Measurements from ENCODE around the gene ATAD3C. TPM values are rescaled to one million over a fixed set of nuclear protein-coding genes. Genes with fewer than 3 reads are reported as not detected.
"Not testable (repeated sequence)": the region's sequence is repeated elsewhere in the genome, so short reads cannot be mapped to it uniquely, and the experiment has no call there.

Gene ATAD3C
- total RNA-seq, 2 donors from 2014 or later, result 0.14 to 0.83 TPM

DNA sequence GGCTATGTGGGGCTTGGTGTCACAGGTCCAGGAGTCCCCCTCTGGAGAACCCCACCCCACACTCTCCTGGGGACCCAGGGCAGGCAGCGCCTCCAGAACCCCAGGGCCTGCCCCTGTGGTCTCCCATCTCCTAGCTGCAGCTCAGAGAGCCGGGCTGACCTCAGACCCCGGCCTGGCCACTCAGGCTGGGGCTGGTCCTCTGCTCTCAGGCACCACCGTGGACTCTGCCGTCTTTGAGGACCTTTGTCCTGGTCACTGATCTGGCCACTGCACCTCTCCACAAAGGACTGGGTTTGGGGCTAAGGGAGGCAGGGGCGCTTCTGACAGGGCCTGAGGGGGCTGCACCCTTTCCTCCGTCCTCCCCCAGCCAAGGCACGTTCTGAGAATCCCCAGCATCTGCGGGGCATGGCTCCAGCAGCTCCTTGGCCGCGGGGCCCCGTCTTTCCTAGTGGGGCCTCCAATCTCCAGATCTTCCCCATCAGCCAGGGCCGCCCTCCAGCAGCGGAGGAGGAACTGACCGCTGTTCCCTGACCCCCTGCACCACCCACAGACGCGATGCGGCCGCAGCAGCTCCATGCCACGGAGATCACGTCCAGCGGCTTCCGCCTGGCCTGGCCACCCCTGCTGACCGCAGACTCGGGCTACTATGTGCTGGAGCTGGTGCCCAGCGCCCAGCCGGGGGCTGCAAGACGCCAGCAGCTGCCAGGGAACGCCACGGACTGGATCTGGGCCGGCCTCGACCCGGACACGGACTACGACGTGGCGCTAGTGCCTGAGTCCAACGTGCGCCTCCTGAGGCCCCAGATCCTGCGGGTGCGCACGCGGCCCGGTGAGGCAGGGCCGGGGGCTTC lies 10.7 kb upstream of the ATAD3C start:
- no peak for DNase-seq (ENCODE audit: low spot score)
- intact Hi-C loops (cut with DNase I), result loop anchor here in 1 of 2 donors (5.0 kb wide), 1 partner anchor 36 kb away; no protein-coding TSS in a partner anchor

DNA sequence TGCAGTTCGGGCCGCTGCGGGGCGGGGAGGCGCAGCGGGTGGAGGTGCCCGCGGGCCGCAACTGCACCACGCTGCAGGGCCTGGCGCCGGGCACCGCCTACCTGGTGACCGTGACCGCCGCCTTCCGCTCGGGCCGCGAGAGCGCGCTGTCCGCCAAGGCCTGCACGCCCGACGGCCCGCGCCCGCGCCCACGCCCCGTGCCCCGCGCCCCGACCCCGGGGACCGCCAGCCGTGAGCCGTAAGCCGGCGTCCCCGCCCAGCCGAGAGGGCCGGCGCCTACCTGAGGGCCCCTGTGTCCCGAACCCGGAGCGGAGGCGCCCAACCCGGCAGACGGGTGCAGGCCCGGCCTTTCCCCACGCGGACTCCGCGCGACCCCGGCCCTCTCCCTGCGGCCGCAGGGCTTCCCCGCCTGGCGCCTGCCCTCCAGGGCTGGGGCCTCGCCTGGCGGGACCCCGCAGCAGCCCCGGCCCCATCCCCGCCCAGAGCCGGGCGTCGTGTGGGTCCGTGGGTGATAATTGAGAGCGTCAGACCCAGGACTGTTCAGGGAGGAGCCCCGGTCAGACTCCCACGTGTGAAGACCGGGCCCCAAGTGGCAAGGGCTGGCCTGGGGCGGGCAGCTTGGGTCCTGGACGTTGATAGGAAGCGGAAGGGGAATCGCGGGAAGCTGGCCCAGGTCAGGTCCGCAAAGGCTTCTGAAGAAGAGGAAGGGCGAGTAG lies 9.8 kb upstream of the ATAD3C start:
- DNase-seq (ENCODE audit: low spot score), result no peak
- intact Hi-C loops (cut with DNase I), result loop anchor here in 1 of 2 donors (5.0 kb wide), 2 partner anchors 37 to 63 kb away; no protein-coding TSS in a partner anchor

DNA sequence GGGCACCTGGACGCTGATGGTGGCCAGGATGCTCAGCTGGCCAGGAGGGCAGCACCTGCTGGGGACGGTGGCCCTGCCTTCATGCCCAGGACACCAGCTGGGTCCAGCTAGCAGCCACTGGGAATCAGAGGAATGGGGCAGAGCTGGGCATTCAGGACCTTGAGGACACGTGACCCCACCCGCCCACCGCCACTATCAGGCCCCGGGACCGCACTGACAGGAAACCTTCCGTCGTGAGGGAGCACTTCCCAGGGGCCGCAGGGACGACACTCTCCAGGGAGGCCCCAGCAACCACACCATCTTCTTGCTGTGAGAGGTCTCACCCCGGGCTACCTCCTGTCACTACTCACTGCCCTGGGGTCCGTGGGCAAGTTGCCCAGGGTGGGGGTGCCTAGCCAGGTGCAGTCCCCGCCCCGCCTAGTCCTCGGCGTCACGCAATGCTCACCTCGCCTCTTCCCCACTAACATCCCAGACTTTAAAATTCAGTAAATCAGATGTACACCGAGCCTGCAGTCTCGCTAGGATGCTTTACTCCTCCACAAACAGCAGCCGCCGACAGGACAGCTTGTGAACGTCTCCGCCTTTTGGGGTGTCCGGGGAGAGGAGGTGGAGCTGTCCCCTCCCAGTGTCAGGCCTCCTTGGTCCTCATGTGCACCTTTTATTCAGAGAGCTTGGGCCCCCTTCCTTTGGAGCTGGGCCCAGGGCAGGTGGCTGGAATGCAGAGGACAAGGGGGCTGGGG lies 9.1 kb upstream of the ATAD3C start:
- DNase-seq (ENCODE audit: low spot score), result no peak
- intact Hi-C loops (cut with DNase I), result loop anchor here in 1 of 2 donors (5.0 kb wide), 1 partner anchor 62 kb away; no protein-coding TSS in a partner anchor

DNA sequence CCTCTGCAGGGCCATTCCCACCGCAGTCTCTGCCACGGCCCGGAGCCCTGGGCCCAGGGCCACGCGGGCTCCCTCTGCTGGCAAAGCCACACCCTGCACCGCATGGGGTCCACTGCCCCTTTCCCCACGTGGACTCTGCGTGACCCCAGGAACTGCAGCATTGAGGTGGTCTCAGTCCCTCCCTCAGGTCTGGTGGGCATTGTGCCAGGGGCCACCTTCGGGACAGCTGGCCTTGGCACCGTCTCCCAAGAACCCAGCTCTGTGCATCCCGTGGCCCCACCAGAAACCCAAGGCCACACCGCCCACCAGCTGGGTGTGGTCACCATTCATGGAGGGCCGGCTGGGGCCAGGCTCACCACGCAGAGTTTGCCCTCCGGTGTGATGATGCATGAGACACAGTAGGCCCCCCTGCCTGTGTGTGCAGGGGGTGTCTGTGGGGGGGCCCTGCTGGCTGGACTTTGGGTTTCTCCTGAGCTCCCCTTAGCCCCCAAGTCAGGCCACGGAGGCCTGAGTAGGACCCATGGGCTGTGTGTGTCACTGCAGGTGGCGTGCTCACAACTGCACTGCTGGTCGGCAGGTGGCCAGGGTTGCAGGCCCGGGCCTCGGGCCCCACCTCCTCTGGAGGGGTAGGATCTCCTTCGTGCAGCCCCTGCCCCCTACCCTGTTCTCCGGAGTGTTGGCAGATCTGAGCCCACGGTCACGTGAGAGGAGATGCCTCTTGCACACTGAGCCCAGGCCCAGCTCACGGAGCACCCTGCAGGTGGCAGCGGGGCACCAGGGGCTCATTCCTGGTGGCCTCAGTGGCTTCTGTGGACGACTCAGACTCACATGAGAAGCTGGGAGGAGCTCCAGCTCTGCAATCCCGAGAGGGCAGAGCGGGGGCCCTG lies 8.2 kb upstream of the ATAD3C start:
- DNase-seq (ENCODE audit: low spot score), result peak; percentile 84
- intact Hi-C loops (cut with DNase I), result loop anchor here in 1 of 2 donors (5.0 kb wide), 1 partner anchor 61 kb away; no protein-coding TSS in a partner anchor

DNA sequence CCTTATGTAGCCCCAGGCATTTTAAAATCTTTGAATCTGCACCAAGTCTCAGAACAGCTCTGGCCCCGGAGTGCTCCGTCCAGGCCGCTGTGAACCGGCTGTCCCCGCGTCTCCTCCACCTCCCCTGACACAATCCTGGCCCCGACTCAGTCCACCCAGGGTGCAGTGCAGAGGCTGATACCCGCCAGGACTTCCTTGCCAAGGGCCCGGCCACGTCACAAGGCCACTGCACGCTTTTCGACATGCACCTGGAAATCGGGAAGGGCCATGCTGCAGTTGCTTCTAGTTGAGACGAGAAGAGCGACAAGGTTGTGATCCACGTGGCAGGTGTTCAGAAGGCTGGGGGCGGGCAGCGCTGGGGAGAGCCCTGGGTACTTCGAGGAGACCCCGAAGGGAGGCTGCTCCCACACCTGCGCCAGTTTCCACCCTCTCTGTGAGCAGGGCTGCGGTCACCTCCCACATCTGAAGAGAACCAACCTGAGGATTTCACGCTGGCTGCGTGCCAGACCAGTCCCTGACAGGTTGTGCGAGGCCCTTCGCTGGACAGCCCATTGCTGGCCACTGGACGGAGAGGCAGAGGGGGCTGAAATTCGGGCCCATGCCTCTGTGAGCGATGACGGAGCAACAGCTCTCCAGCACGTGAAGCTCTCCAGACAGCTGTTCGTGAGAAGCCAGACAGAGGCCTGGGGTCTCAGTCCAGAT lies 7.3 kb upstream of the ATAD3C start:
- DNase-seq (ENCODE audit: low spot score), result no peak
- intact Hi-C loops (cut with DNase I), result loop anchor here in 1 of 2 donors (5.0 kb wide), 1 partner anchor 60 kb away; no protein-coding TSS in a partner anchor

DNA sequence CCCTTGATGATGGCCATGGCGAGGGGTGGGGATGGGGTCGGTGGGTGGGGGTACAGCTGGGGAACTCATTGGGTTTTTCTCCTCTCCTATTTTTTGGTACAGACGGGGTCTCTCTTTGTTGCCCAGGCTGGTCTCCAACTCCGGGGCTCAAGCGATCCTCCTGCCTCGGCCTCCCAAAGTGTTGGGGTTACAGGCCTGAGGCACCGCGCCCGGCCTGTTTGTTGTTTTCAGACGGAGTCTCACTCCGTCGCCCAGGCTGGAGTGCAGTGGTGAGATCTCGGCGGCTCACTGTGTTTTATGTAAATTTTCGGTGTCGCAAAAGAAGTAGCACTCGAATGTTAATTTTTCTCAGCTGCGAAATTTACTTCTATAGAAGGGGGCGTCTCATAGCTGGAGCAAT lies 2.9 kb upstream of the ATAD3C start:
- DNase-seq (ENCODE audit: low spot score); intact Hi-C loops (cut with DNase I): not testable (repeated sequence)

DNA sequence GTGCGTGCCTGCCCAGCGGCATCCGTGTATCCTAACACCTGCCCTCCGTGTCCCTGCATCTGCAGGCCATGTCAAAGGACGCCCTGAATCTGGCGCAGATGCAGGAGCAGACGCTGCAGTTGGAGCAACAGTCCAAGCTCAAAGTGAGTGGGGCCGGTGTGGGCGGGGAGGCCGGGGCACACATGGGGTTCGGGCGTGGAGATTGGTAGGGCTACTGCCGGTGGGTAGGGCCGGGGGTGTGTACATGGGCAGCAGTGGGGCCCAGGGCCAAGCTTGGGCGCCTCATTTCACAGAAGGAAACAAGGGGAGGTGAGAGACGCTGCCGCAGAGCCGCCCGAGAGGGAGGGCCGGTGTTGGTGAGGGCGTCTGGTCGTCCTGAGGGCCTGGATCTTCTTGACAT lies 1.1 kb downstream of the ATAD3C start:
- intact Hi-C loops (cut with DNase I); DNase-seq (ENCODE audit: low spot score): not testable (repeated sequence)

DNA sequence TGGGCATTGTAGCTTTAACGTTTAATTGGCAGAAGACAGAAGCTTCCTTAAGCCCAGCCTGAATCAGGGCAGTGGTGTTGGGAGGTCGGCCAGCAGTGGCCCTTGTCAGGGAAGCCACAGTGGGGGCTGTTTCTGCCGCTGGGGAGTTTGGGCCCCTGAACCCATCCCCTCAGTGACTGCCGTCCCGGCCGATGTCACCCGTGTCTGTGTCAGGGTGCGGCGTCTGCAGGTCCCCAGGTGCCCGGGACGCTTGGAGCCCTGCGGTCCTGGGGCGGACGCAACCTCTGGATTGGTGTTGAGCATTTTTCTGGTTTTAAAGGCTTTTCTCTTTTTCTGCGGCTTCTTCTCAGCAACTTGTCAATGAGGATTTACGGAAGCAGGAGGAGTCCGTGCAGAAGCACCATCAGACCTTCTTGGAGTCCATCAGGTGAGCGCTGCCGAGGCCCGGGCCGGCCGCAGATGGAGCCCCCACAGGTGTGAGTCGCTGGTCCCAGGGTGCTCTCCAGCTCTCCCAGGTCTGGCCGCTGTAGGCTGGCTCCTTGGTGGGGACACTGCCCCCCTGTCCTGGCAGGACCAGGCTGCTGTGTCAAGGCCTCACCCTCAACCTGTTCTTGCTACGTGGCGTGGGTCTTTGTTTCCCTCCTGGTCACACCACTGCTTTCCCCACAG lies 2.3 kb downstream of the ATAD3C start:
- intact Hi-C loops (cut with DNase I), result no loop called here
- DNase-seq (ENCODE audit: low spot score), result no peak

DNA sequence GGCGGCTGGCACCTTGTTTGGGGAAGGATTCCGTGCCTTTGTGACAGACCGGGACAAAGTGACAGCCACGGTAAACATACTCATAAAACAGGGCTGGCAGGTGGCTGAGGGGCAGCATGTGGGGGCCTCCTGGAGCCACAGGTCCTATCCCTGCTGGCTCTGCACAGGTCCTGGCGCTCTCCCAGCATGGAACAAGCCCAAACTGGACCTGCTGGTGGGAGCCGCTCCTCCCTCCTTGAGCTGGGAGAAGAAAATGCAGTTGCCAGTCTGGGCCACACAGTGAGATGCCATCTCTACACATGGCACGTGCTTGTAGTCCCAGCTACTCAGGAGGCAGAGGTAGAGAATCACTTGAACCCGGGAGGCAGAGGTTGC lies 2.9 kb downstream of the ATAD3C start:
- DNase-seq (ENCODE audit: low spot score); intact Hi-C loops (cut with DNase I): not testable (repeated sequence)

DNA sequence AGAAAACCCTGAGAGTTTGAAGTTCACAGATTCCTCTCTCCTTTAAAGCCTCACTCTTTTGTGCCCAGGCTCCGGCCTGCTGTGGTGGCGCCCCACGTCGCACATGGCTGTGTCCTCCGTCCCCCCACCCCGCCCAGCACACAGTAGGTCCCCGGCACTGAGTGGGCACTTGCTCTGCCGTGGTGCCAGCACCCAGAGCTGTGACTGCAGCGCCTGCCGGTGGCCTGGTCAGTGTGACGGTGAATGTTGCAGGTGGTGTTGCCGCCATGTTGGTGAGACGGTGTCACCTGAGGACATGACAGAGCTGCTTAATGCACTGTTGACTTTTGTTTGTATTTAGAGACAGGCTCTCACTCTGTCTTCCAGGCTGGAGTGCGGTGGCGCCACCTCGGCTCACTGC lies 3.4 kb downstream of the ATAD3C start:
- DNase-seq (ENCODE audit: low spot score), result no peak
- intact Hi-C loops (cut with DNase I), result no loop called here

DNA sequence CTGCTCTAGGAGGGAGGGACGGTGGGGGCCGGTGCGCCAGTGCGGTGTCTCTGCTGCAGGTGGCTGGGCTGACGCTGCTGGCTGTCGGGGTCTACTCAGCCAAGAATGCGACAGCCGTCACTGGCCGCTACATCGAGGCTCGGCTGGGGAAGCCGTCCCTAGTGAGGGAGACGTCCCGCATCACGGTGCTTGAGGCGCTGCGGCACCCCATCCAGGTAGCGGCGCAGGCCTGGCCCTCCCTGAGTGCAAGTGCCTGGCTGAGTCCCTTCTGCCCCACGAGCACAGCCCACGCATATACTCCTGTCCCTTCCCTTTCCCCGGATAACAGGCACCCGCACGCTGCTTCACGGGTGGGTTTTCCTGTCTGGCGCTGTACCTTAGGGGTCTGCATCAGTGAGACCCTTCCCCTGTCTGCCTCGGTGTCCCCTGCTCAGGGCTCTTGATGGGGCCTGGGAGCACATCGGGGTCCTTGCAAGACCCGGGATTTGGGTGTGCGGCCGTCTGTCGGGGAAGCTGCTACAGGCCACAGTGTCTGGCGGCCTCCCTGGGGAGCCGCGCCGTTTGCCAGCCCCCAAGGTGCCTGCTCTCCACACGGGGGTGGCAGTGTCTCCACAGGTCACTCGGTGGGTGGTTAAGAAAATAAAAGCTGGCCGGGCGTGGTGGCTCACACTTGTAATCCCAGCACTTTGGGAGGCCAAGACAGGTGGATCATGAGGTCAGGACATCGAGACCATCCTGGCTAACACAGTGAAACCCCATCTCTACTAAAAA lies 5.0 kb downstream of the ATAD3C start:
- intact Hi-C loops (cut with DNase I); DNase-seq (ENCODE audit: low spot score): not testable (repeated sequence)

DNA sequence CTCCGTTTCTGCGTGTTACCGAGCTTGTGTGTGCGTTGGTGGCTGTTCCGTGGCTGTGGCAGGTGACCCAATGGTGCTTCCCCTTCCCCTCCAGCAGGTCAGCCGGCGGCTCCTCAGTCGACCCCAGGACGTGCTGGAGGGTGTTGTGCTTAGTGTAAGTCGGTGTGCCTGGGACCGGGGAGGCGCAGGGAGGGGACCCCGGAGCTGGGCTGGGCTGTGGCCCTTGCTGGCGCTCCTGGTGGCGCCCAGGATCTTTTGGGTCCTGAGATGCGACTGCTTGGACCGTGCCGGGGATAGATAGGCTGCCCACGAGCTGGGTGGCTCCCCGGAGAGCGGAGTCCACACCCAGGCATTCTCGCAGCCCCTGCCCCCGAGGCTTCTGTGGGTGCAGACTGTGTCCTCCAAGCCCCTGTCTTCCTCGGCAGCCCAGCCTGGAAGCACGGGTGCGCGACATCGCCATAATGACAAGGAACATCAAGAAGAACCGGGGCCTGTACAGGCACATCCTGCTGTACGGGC lies 5.9 kb downstream of the ATAD3C start:
- intact Hi-C loops (cut with DNase I), result no loop called here
- no peak for DNase-seq (ENCODE audit: low spot score)

DNA sequence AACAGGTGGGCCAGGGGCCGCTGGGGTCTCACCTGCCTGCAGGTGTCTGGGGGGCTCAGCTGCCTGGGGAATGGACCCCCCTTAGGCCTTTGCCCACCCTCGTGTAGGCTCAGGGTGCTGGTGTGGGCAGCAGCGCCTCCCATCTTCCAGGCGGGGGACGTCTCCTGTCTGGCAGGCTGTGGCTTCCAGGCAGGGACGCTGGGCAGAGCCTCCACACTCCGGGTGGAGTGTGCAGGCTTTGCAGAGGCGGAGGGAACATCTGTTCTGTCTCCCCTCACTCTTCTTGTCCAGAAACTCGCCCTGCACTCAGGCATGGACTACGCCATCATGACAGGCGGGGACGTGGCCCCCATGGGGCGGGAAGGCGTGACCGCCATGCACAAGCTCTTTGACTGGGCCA lies 6.4 kb downstream of the ATAD3C start:
- intact Hi-C loops (cut with DNase I); DNase-seq (ENCODE audit: low spot score): not testable (repeated sequence)

DNA sequence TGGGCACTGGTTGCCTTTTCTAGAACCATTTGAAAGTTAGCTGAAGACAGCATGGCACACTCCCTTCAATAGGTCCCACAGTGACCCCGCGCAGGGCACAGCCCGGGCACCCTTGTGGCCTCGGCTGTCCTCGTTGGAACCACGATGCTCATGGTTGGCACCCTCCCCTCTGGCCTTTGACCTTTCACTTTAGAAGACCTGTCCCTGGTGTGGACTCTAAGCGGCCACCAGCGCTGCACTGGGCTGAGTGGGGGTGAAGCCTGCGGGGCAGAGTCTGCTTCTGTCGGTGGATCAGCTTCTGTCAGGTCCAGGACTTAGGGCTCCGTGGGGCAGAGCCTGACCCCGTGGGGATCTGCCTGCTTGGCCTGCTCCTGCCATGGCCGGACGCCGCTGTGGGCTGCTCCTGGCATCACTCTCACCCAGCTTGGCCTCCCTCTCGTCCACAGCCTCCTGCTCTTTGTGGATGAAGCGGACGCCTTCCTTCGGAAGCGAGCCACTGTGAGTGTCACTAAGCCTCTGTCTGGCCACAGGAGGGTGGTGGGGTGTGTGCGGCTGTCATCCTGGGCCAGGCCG lies 7.3 kb downstream of the ATAD3C start:
- intact Hi-C loops (cut with DNase I), result not testable (repeated sequence)

DNA sequence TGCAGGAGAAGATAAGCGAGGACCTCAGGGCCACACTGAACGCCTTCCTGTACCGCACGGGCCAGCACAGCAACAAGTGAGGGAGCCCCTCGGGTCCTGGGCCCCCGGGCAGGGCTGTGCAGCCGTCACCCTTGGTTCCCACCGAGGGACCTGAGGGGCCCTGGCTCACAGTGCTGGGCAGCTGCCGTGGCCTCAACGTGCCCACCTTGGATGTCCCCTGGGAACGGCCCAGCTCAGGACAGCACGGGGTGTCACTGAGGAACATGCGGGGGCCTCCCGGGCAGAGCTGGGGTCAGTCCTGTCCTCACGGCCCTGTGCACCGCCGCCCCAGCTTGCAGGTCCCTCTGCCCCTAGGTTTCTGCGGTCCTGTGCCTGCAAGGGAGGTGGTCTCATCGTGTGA lies 9.7 kb downstream of the ATAD3C start:
- DNase-seq (ENCODE audit: low spot score); intact Hi-C loops (cut with DNase I): not testable (repeated sequence)

More for the DNA sequence above, 7.3 kb downstream of the ATAD3C start:
- not testable (repeated sequence) for DNase-seq (ENCODE audit: low spot score)

DNA sequence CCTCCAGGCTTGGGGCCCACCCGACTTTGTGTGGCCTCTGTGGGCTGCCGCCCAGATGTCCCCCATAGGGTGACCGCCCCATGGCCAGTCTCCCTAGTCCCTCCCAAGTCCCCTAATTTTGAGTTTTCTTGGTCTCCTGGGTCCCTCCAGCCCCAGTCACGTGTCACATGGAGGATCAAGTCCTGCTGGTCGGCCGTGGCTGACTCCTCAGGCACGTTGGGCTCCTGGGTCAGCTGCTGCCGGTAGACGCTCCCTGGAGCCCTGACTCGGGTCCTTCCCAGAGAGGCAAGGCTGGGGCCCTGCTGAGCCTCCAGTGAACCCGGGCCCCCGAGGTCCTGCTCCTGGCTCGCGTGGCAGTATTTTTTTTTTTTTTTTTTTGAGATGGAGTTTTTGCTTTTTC lies 10.2 kb downstream of the ATAD3C start:
- DNase-seq (ENCODE audit: low spot score); intact Hi-C loops (cut with DNase I): not testable (repeated sequence)

All from posterior vena cava (tissue), 2 donors.